ENCODE measurements around the gene SNX3. TPM values are rescaled to one million over a fixed set of nuclear protein-coding genes. Genes with fewer than 3 reads are reported as not detected.
"Not testable (repeated sequence)": the region's sequence is repeated elsewhere in the genome, so short reads cannot be mapped to it uniquely, and the experiment has no call there.

The SNX3 gene
- total RNA-seq, 1 experiment from 2014 or later: 171 TPM

GRCh38 chr6:108260126-108260808 lies 573 bp downstream of the SNX3 start:
- peak; percentile 45 for DNase-seq (ENCODE audit: low read depth)

GRCh38 chr6:108254433-108255410 lies 6.1 kb downstream of the SNX3 start:
- DNase-seq (ENCODE audit: low read depth): no peak

- no peak for DNase-seq (ENCODE audit: low read depth)
Observed at GRCh38 chr6:108253241-108253640, 7.6 kb downstream of the SNX3 start.

- DNase-seq (ENCODE audit: low read depth): no peak
Observed at GRCh38 chr6:108252055-108252454, 8.8 kb downstream of the SNX3 start.

- no peak for DNase-seq (ENCODE audit: low read depth)
Observed at GRCh38 chr6:108251252-108251651, 9.6 kb downstream of the SNX3 start.

GRCh38 chr6:108250240-108250866 lies 10.5 kb downstream of the SNX3 start:
- peak; percentile 6 for DNase-seq (ENCODE audit: low read depth)

- no peak for DNase-seq (ENCODE audit: low read depth)
Observed at GRCh38 chr6:108247965-108248536, 12.8 kb downstream of the SNX3 start.

GRCh38 chr6:108245095-108245494 lies 15.7 kb downstream of the SNX3 start:
- DNase-seq (ENCODE audit: low read depth): not testable (repeated sequence)

GRCh38 chr6:108243836-108244235 lies 17.0 kb downstream of the SNX3 start:
- no peak for DNase-seq (ENCODE audit: low read depth)

GRCh38 chr6:108242721-108243120 lies 18.1 kb downstream of the SNX3 start:
- DNase-seq (ENCODE audit: low read depth): no peak

GRCh38 chr6:108242259-108242658 lies 18.6 kb downstream of the SNX3 start:
- no peak for DNase-seq (ENCODE audit: low read depth)

GRCh38 chr6:108238322-108238721 lies 22.5 kb downstream of the SNX3 start:
- no peak for DNase-seq (ENCODE audit: low read depth)

GRCh38 chr6:108236791-108237190 lies 24.0 kb downstream of the SNX3 start:
- no peak for DNase-seq (ENCODE audit: low read depth)

GRCh38 chr6:108235127-108235526 lies 25.7 kb downstream of the SNX3 start:
- DNase-seq (ENCODE audit: low read depth): no peak

- DNase-seq (ENCODE audit: low read depth): no peak
Observed at GRCh38 chr6:108228416-108228815, 32.4 kb downstream of the SNX3 start.

- no peak for DNase-seq (ENCODE audit: low read depth)
Observed at GRCh38 chr6:108227290-108227689, 33.5 kb downstream of the SNX3 start.

GRCh38 chr6:108222504-108222903 lies 38.3 kb downstream of the SNX3 start:
- no peak for DNase-seq (ENCODE audit: low read depth)

- DNase-seq (ENCODE audit: low read depth): no peak
Observed at GRCh38 chr6:108222064-108222463, 38.8 kb downstream of the SNX3 start.

- DNase-seq (ENCODE audit: low read depth): no peak
Observed at GRCh38 chr6:108211671-108212070, 49.2 kb downstream of the SNX3 start.

- DNase-seq (ENCODE audit: low read depth): no peak
Observed at GRCh38 chr6:108210556-108210955, 50.3 kb downstream of the SNX3 start.

GRCh38 chr6:108209738-108210137 lies 51.1 kb downstream of the SNX3 start:
- no peak for DNase-seq (ENCODE audit: low read depth)

GRCh38 chr6:108207013-108207412 lies 53.8 kb downstream of the SNX3 start:
- DNase-seq (ENCODE audit: low read depth): no peak

All from Daoy (cell line).